Neural cell (in vitro differentiated cells): ENCODE measurements around the gene THRA. TPM values are rescaled to one million over a fixed set of nuclear protein-coding genes. Genes with fewer than 3 reads are reported as not detected.

Experiments used
- H2AFZ ChIP-seq: fragments of 200-600, 300-800 bp; sonication (generic), shearing (Covaris generic); 2 replicates; pipeline ENCODE4 v1.6.0; 2014; ENCODE audit warnings: low read depth, mild to moderate bottlenecking, antibody characterized with exemption, low read length, moderate library complexity
- H3F3A ChIP-seq: fragments of 200-600 bp; shearing (Covaris generic); 2 replicates; pipeline ENCODE4 v1.6.1; 2016; ENCODE audit warnings: mild to moderate bottlenecking, moderate library complexity, mixed read lengths, antibody characterized with exemption, low read length; ENCODE audit not compliant: insufficient read depth, poor library complexity, severe bottlenecking
- H3K27ac ChIP-seq: fragments of 200-600, 300-800 bp; sonication (generic), shearing (Covaris generic); 2 replicates; pipeline ENCODE4 v1.5.1; 2014; ENCODE audit warnings: mild to moderate bottlenecking, low read length, moderate library complexity
- H3K27me3 ChIP-seq: fragments of 300-800, 200-600 bp; sonication (generic), shearing (Covaris generic); 2 replicates; pipeline ENCODE4 v1.6.0; 2014; ENCODE audit warnings: mild to moderate bottlenecking, low read depth, low read length, moderate library complexity; ENCODE audit not compliant: insufficient read depth
- H3K36me3 ChIP-seq: fragments of 300-800, 200-600 bp; sonication (generic), shearing (Covaris generic); 2 replicates; pipeline ENCODE4 v1.5.1; 2014; ENCODE audit warnings: mild to moderate bottlenecking, antibody characterized with exemption, low read length, moderate library complexity; ENCODE audit not compliant: insufficient read depth
- H3K4me2 ChIP-seq: fragments of 300-800, 200-600 bp; sonication (generic), shearing (Covaris generic); 2 replicates; pipeline ENCODE4 v1.6.0; 2014; ENCODE audit warnings: mild to moderate bottlenecking, low read length
- H3K4me3 ChIP-seq: fragments of 300-800, 200-600 bp; sonication (generic), shearing (Covaris generic); 2 replicates; pipeline ENCODE4 v1.5.1; 2014; ENCODE audit warnings: mild to moderate bottlenecking, low read length, moderate library complexity
- H3K79me2 ChIP-seq: fragments of 200-600 bp; shearing (Covaris generic); replicated peaks from 2 replicates; pipeline ENCODE4 v1.6.0; 2014; ENCODE audit warnings: mild to moderate bottlenecking, low read length, moderate library complexity; ENCODE audit not compliant: insufficient read depth
- H3K9ac ChIP-seq: fragments of 300-800, 200-600 bp; sonication (generic), shearing (Covaris generic); 2 replicates; pipeline ENCODE4 v1.6.1; 2016; ENCODE audit warnings: mild to moderate bottlenecking, low read length, mixed read lengths
- H3K9me2 ChIP-seq: fragments of 200-600 bp; shearing (Covaris generic); 2 replicates; pipeline ENCODE4 v1.6.1; 2016; ENCODE audit warnings: mild to moderate bottlenecking, low read length, mixed read lengths; ENCODE audit not compliant: insufficient read depth
- H3K9me3 ChIP-seq: fragments of 200-600, 300-800 bp; sonication (generic), shearing (Covaris generic); 2 replicates; pipeline ENCODE4 v1.6.1; 2016; ENCODE audit warnings: mild to moderate bottlenecking, mixed run types, low read length, moderate library complexity, mixed read lengths
- H4K20me1 ChIP-seq: fragments of 200-600 bp; shearing (Covaris generic); 2 replicates; pipeline ENCODE4 v1.6.1; 2016; ENCODE audit warnings: mild to moderate bottlenecking, mixed run types; ENCODE audit not compliant: insufficient read depth
- CTCF ChIP-seq: fragments of 450-650 bp; IDR thresholded peaks from 2 replicates; pipeline ENCODE4 v1.5.1; 2014; ENCODE audit warnings: antibody characterized with exemption, mild to moderate bottlenecking, moderate library complexity; ENCODE audit not compliant: poor library complexity, severe bottlenecking
- EP300 ChIP-seq: fragments of 450-650 bp; conservative IDR thresholded peaks from 2 replicates; pipeline ENCODE4 v1.6.1; 2014; ENCODE audit warnings: antibody characterized with exemption, mild to moderate bottlenecking, moderate library complexity; ENCODE audit not compliant: poor library complexity, severe bottlenecking
- EZH2 ChIP-seq: fragments of 200-600, 300-800 bp; shearing (Covaris generic), sonication (generic); IDR thresholded peaks from 2 replicates; pipeline ENCODE4 v1.6.1; 2014; ENCODE audit warnings: antibody characterized with exemption, low read length, borderline replicate concordance, mild to moderate bottlenecking; ENCODE audit not compliant: insufficient read depth, poor library complexity, severe bottlenecking
- MXI1 ChIP-seq: fragments of 450-650 bp; conservative IDR thresholded peaks from 2 replicates; pipeline ENCODE4 v1.6.1; 2014; ENCODE audit warnings: antibody characterized with exemption, mild to moderate bottlenecking; ENCODE audit not compliant: poor library complexity, severe bottlenecking
- POLR2AphosphoS5 ChIP-seq: IDR thresholded peaks from 2 replicates; pipeline ENCODE4 v1.6.1; 2012
- RAD21 ChIP-seq: fragments of 450-650 bp; conservative IDR thresholded peaks from 2 replicates; pipeline ENCODE4 v1.6.1; 2014; ENCODE audit warnings: antibody characterized with exemption, mild to moderate bottlenecking, moderate library complexity
- SMC3 ChIP-seq: fragments of 450-650 bp; conservative IDR thresholded peaks from 2 replicates; pipeline ENCODE4 v1.6.1; 2014; ENCODE audit warnings: antibody characterized with exemption, mild to moderate bottlenecking, moderate library complexity; ENCODE audit not compliant: poor library complexity
- TAF1 ChIP-seq: IDR thresholded peaks from 2 replicates; pipeline ENCODE4 v1.6.1; 2012; ENCODE audit warnings: low read depth
- polyA plus RNA-seq: library from polyadenylated mRNA; depleted of rRNA; stranded (reverse); fragments of >200 nt; gene quantifications from 2 replicates; pipeline ENCODE4 v1.2.3, GENCODE V29; 2014
- TF ChIP-seq, protein P1 (sequence below): IDR thresholded peaks from 2 replicates; pipeline ENCODE4 v1.6.1; 2012; ENCODE audit warnings: borderline replicate concordance

THRA gene
- polyA plus RNA-seq, 1 donor from 2014 or later, result 97.2 TPM

DNA sequence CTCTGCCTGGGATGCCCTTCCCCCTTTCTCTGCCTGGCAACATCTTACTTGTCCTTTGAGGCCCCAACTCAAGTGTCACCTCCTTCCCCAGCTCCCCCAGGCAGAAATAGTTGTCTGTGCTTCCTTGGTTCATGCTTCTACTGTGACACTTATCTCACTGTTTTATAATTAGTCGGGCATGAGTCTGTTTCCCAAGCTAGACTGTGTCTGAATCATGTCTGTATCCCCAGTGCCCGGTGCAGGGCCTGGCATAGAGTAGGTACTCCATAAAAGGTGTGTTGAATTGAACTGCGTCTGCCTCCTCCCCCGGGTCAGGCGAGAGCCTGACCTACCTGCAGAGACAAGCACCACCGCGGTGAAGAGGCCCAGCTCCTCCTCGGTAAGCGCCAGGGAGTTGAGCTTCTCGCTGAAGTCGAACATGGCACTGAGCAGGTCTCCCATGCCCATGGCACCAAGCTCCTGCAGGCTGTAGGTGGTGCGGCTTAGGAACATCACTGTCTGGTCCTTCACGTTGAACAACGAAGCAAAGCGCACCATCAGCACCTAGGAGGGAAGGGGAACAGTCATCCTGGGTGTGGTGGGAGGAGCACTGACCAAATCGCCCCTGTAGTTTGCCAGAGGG lies 30.9 kb downstream of the THRA start:
- no peaks in the 10 kb centered on the region for H3K9me3 ChIP-seq
- H3K9ac ChIP-seq, result no peak overlapping the region
- no peaks in the 10 kb centered on the region for H3K36me3 ChIP-seq
- no peak overlapping the region for H3K4me2 ChIP-seq
- TF ChIP-seq EP300, result no peak
- no peak for TF ChIP-seq RAD21
- TF ChIP-seq SMC3, result no peak
- TF ChIP-seq, protein P1, sequence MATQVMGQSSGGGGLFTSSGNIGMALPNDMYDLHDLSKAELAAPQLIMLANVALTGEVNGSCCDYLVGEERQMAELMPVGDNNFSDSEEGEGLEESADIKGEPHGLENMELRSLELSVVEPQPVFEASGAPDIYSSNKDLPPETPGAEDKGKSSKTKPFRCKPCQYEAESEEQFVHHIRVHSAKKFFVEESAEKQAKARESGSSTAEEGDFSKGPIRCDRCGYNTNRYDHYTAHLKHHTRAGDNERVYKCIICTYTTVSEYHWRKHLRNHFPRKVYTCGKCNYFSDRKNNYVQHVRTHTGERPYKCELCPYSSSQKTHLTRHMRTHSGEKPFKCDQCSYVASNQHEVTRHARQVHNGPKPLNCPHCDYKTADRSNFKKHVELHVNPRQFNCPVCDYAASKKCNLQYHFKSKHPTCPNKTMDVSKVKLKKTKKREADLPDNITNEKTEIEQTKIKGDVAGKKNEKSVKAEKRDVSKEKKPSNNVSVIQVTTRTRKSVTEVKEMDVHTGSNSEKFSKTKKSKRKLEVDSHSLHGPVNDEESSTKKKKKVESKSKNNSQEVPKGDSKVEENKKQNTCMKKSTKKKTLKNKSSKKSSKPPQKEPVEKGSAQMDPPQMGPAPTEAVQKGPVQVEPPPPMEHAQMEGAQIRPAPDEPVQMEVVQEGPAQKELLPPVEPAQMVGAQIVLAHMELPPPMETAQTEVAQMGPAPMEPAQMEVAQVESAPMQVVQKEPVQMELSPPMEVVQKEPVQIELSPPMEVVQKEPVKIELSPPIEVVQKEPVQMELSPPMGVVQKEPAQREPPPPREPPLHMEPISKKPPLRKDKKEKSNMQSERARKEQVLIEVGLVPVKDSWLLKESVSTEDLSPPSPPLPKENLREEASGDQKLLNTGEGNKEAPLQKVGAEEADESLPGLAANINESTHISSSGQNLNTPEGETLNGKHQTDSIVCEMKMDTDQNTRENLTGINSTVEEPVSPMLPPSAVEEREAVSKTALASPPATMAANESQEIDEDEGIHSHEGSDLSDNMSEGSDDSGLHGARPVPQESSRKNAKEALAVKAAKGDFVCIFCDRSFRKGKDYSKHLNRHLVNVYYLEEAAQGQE, result no peak
- no peak for TF ChIP-seq EZH2
- no peak for TF ChIP-seq MXI1
- TF ChIP-seq CTCF, result no peak
- TF ChIP-seq POLR2AphosphoS5, result no peak
- no peak for TF ChIP-seq TAF1
- H3K4me3 ChIP-seq, result no peak overlapping the region
- H3F3A ChIP-seq, result no peaks in the 10 kb centered on the region
- no peaks in the 10 kb centered on the region for H4K20me1 ChIP-seq
- H2AFZ ChIP-seq, result no peak overlapping the region
- H3K27ac ChIP-seq, result no peak overlapping the region
- no peaks in the 10 kb centered on the region for H3K27me3 ChIP-seq
- H3K9me2 ChIP-seq, result no peaks in the 10 kb centered on the region
- H3K79me2 ChIP-seq, result no peaks in the 10 kb centered on the region

DNA sequence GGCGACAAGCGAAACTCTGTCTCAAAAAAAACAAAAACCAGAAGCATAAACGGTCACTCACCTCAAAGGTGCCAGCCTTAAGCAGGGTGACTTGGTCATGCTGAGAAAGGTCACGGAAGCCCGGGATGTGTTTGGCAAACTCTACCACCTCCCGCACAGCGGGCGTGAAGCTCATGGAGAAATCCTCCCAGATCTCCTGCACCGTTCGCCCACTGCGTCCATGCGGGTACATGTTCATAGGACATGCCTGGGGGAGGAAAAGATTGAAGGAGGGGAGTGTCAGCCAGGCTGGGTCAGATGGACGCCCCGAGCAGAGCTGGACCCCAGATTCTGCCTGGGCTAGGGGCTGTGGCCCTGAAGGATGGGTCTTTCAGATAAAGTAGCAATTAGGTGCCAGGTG lies 32.1 kb downstream of the THRA start:
- Histone ChIP-seq H3K9me2 (no peaks in the 10 kb centered on the region), H3K79me2 (no peaks in the 10 kb centered on the region), H3K4me3 (no peak overlapping the region), H3K27ac (no peak overlapping the region), H2AFZ (no peak overlapping the region), H3K36me3 (no peaks in the 10 kb centered on the region), H4K20me1 (no peaks in the 10 kb centered on the region), H3K27me3 (no peaks in the 10 kb centered on the region), H3K9me3 (no peaks in the 10 kb centered on the region), H3K4me2 (no peak overlapping the region), H3K9ac (no peak overlapping the region), H3F3A (no peaks in the 10 kb centered on the region)
- TF ChIP-seq EP300 (no peak), CTCF (no peak), MXI1 (no peak), POLR2AphosphoS5 (no peak), TAF1 (no peak)
- TF ChIP-seq, protein P1, result no peak
